Measurements from ENCODE around the gene MRPL48. TPM values are rescaled to one million over a fixed set of nuclear protein-coding genes. Genes with fewer than 3 reads are reported as not detected.

MRPL48 gene
- total RNA-seq, 3 donors from 2014 or later = 6.9 to 28.2 (median 15.7) TPM

- Histone ChIP-seq H3K4me3 (peak overlapping the region; percentile 63 to 92 (median 68)), H3K36me3 (no peaks in the 10 kb centered on the region), H3K4me1 (peaks cover 0 to 6% of the 10 kb centered on the region in 2 donors), H3K27me3 (no peaks in the 10 kb centered on the region), H3K9me3 (no peaks in the 10 kb centered on the region), H3K27ac (peak overlapping the region; percentile 63 to 90)
- intact Hi-C loops (cut with DNase I; ENCODE audit: low total_unique reads) = no loop called here
- no peak for TF ChIP-seq CTCF (IDR thresholded peaks at IDR 0.05)
- TF ChIP-seq POLR2AphosphoS5 (IDR thresholded peaks at IDR 0.05) = no peak
- no peak for DNase-seq (ENCODE audit: low spot score in 2 of 2)
These were observed 527 bp upstream of the MRPL48 start for GRCh38 chr11:73787051-73787642.

DNA sequence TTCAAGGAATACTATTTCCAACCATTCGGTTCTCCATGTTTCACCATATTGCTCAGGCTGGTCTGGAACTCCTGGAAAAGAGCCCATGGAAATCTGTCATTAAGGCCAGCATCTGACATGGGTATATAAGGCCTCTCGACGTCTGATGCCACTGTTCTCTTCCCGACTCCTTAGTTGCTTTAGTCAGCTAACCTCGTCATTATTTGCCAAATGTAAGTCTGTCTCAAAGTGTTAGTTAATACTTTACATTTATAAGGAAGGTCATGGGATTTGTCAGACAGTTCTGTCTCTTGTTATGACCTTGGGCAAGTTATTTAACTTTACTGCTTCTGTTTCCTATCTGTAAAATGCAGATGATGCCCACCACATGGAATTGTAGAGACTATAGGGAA lies 1.6 kb downstream of the MRPL48 start:
- intact Hi-C loops (cut with DNase I; ENCODE audit: low total_unique reads) = no loop called here
- peak overlapping the region; percentile 63 to 90 for H3K27ac ChIP-seq
- TF ChIP-seq CTCF (IDR thresholded peaks at IDR 0.05) = no peak
- no peak for TF ChIP-seq POLR2A (IDR thresholded peaks at IDR 0.05)
- no peak for TF ChIP-seq POLR2AphosphoS5 (IDR thresholded peaks at IDR 0.05)

GRCh38 chr11:73792584-73792983 lies 4.9 kb downstream of the MRPL48 start:
- TF ChIP-seq POLR2A (IDR thresholded peaks at IDR 0.05) (no peak), CTCF (IDR thresholded peaks at IDR 0.05) (no peak), POLR2AphosphoS5 (IDR thresholded peaks at IDR 0.05) (no peak)
- no peaks in the 10 kb centered on the region for H3K9me3 ChIP-seq
- DNase-seq (ENCODE audit: low spot score in 2 of 2) = no peak
- no peaks in the 10 kb centered on the region for H3K36me3 ChIP-seq
- H3K4me3 ChIP-seq = no peak overlapping the region
- H3K27me3 ChIP-seq = no peaks in the 10 kb centered on the region
- no peak overlapping the region for H3K27ac ChIP-seq
- no peaks in the 10 kb centered on the region for H3K4me1 ChIP-seq
- intact Hi-C loops (cut with DNase I; ENCODE audit: low total_unique reads) = no loop called here

More for the DNA sequence above, 1.6 kb downstream of the MRPL48 start:
- Histone ChIP-seq H3K4me3 (no peak overlapping the region), H3K4me1 (peaks cover 0 to 6% of the 10 kb centered on the region in 2 donors), H3K36me3 (no peaks in the 10 kb centered on the region), H3K9me3 (no peaks in the 10 kb centered on the region), H3K27me3 (no peaks in the 10 kb centered on the region)
- DNase-seq (ENCODE audit: low spot score in 2 of 2) = no peak

DNA sequence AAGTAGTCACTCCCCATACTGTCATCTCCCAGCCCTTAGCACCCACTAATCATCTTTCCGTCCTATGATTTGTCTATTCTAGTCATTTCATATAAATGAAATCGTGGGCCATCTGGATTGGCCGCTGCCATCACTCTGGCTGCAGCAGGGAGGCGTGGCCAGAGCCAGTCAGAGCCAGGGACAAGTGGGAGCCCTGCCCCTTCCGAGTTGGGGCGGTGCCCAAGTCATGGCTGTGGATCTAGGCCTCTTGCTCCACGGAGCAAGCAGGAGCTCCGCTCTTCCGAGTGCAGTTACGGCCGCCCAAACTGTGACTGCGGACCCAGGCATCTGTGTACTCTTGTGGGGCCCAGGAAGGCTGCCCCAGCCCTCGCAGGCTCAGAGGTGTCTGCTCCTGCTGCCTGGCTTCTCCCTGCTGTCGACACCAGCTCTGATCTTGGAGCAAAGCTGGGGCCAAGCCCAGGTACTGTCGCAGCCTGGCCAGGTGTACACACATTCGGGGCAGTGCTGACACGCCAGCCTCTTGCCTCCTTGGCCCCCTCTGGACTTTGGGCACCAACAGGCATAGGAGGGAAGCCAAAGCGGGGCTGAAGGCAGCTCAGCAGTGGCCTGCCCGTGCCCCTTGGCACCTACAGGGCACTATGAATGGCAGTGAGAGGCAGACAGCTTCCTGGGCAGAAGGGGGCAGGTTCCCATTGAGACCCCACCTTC lies 8.4 kb downstream of the MRPL48 start:
- no peaks in the 10 kb centered on the region for H3K4me1 ChIP-seq
- DNase-seq (ENCODE audit: low spot score in 2 of 2) = no peak
- no peaks in the 10 kb centered on the region for H3K27me3 ChIP-seq
- no peak overlapping the region for H3K27ac ChIP-seq
- no peaks in the 10 kb centered on the region for H3K36me3 ChIP-seq
- intact Hi-C loops (cut with DNase I; ENCODE audit: low total_unique reads) = no loop called here
- no peak for TF ChIP-seq POLR2A (IDR thresholded peaks at IDR 0.05)
- no peak for TF ChIP-seq POLR2AphosphoS5 (IDR thresholded peaks at IDR 0.05)
- TF ChIP-seq CTCF (IDR thresholded peaks at IDR 0.05) = no peak
- no peak overlapping the region for H3K4me3 ChIP-seq
- H3K9me3 ChIP-seq = no peaks in the 10 kb centered on the region

- no peaks in the 10 kb centered on the region for H3K9me3 ChIP-seq
- H3K4me1 ChIP-seq = no peaks in the 10 kb centered on the region
- no peak for TF ChIP-seq POLR2A (IDR thresholded peaks at IDR 0.05)
- no peak for TF ChIP-seq CTCF (IDR thresholded peaks at IDR 0.05)
- no peak for TF ChIP-seq POLR2AphosphoS5 (IDR thresholded peaks at IDR 0.05)
- no peak overlapping the region for H3K27ac ChIP-seq
- intact Hi-C loops (cut with DNase I; ENCODE audit: low total_unique reads) = no loop called here
- no peak overlapping the region for H3K4me3 ChIP-seq
- H3K27me3 ChIP-seq = no peaks in the 10 kb centered on the region
- DNase-seq (ENCODE audit: low spot score in 2 of 2) = no peak
- H3K36me3 ChIP-seq = no peaks in the 10 kb centered on the region
These were observed 9.8 kb downstream of the MRPL48 start for GRCh38 chr11:73797457-73797856.
